Activated CD8-positive, alpha-beta T cell treated with anti-CD3 and anti-CD28 coated beads for 36 hours (primary cell): ENCODE data around the gene NMUR2. TPM values are rescaled to one million over a fixed set of nuclear protein-coding genes. Genes with fewer than 3 reads are reported as not detected.

Experiments
- ATAC-seq: fragments of 200-7000 bp; cut with Tn5 transposase; one replicate; pipeline ENCODE4 v1.10.0; 2021; ENCODE audit warnings: mild to moderate bottlenecking, moderate library complexity
- CTCF ChIA-PET: fragments of 350-600 bp; sonication (Branson Sonifier 250); formaldehyde crosslinking; loops from one replicate; lab custom pipeline; 2021; ENCODE audit warnings: antibody characterized with exemption; lab: Charles Lee
- POLR2A ChIA-PET: fragments of 350-600 bp; sonication (Branson Sonifier 250); formaldehyde crosslinking; loops from one replicate; lab custom pipeline; 2021; ENCODE audit warnings: antibody characterized with exemption; lab: Charles Lee
- DNase-seq: peaks from one replicate; pipeline ENCODE4 v3.0.0-alpha.2; 2020
- H3K27ac Mint-ChIP-seq: one replicate; pipeline ENCODE4 v1.8.0; 2021; ENCODE audit warnings: mild to moderate bottlenecking, mixed read lengths
- H3K27me3 Mint-ChIP-seq: one replicate; pipeline ENCODE4 v1.8.0; 2021; ENCODE audit warnings: mixed read lengths
- H3K36me3 Mint-ChIP-seq: one replicate; pipeline ENCODE4 v1.8.0; 2021; ENCODE audit warnings: low read depth, mixed read lengths
- H3K4me1 Mint-ChIP-seq: one replicate; pipeline ENCODE4 v1.8.0; 2021; ENCODE audit warnings: low read depth, mixed read lengths
- H3K4me3 Mint-ChIP-seq: one replicate; pipeline ENCODE4 v1.8.0; 2021; ENCODE audit warnings: mild to moderate bottlenecking, moderate library complexity, mixed read lengths
- H3K9me3 Mint-ChIP-seq: one replicate; pipeline ENCODE4 v1.8.0; 2021; ENCODE audit warnings: mixed read lengths
- CTCF ChIP-seq: fragments of 200-600 bp; IDR thresholded peaks from one replicate; pipeline ENCODE4 v1.8.0; 2022; ENCODE audit warnings: antibody characterized with exemption, mild to moderate bottlenecking
- intact Hi-C: fragments of 100-400 bp; cut with micrococcal nuclease; formaldehyde crosslinking; loops from one replicate; pipeline ENCODE4 v1.10.0; 2022
- total RNA-seq, 2 experiments: library from RNA; stranded (reverse); gene quantifications; one replicate each; pipeline ENCODE4 v1.2.3, GENCODE V29; 2021

NMUR2 gene
- total RNA-seq, 2 experiments from 2014 or later: not detected

GRCh38 chr5:152425083-152425482 lies 20.0 kb upstream of the NMUR2 start:
- Mint-ChIP-seq H3K4me1 (no peaks in the 10 kb centered on the region), H3K4me3 (no peak overlapping the region), H3K9me3 (no peaks in the 10 kb centered on the region), H3K27ac (no peak overlapping the region), H3K27me3 (peaks cover 1% of the 10 kb centered on the region), H3K36me3 (no peaks in the 10 kb centered on the region)
- ATAC-seq: no peak
- no peak for DNase-seq
- CTCF ChIA-PET: no interaction called here
- POLR2A ChIA-PET: no interaction called here
- intact Hi-C loops: no loop called here
- TF ChIP-seq CTCF: no peak

- Mint-ChIP-seq H3K27me3 (peaks cover 1% of the 10 kb centered on the region), H3K36me3 (no peaks in the 10 kb centered on the region), H3K27ac (no peak overlapping the region), H3K4me3 (no peak overlapping the region), H3K9me3 (no peaks in the 10 kb centered on the region), H3K4me1 (no peaks in the 10 kb centered on the region)
- TF ChIP-seq CTCF: no peak
- DNase-seq (no peak), ATAC-seq (no peak)
- ChIA-PET POLR2A (no interaction called here), CTCF (no interaction called here)
- intact Hi-C loops: no loop called here
These were observed 19.4 kb upstream of the NMUR2 start for GRCh38 chr5:152424501-152424900.

- CTCF ChIA-PET: no interaction called here
- no peaks in the 10 kb centered on the region for H3K27me3 Mint-ChIP-seq
- DNase-seq (no peak), ATAC-seq (no peak)
- intact Hi-C loops: no loop called here
- H3K36me3 Mint-ChIP-seq: no peaks in the 10 kb centered on the region
- H3K4me1 Mint-ChIP-seq: no peaks in the 10 kb centered on the region
- POLR2A ChIA-PET: interaction anchor here (0.8 kb wide), 1 partner anchor 1100 kb away, joined by 3 read pairs; no protein-coding TSS in a partner anchor
- no peaks in the 10 kb centered on the region for H3K9me3 Mint-ChIP-seq
- no peak for TF ChIP-seq CTCF
- no peak overlapping the region for H3K4me3 Mint-ChIP-seq
- no peak overlapping the region for H3K27ac Mint-ChIP-seq
These were observed 17.0 kb upstream of the NMUR2 start for GRCh38 chr5:152422081-152422480.

GRCh38 chr5:152412129-152412528 lies 7.0 kb upstream of the NMUR2 start:
- peaks cover 4% of the 10 kb centered on the region for H3K9me3 Mint-ChIP-seq
- ChIA-PET POLR2A (no interaction called here), CTCF (no interaction called here)
- intact Hi-C loops: no loop called here
- H3K36me3 Mint-ChIP-seq: no peaks in the 10 kb centered on the region
- DNase-seq: no peak
- no peak for TF ChIP-seq CTCF
- H3K27ac Mint-ChIP-seq: no peak overlapping the region
- ATAC-seq: no peak
- H3K27me3 Mint-ChIP-seq: peaks cover 6% of the 10 kb centered on the region
- no peak overlapping the region for H3K4me3 Mint-ChIP-seq
- H3K4me1 Mint-ChIP-seq: no peaks in the 10 kb centered on the region

- no peak overlapping the region for H3K27ac Mint-ChIP-seq
- TF ChIP-seq CTCF: no peak
- H3K36me3 Mint-ChIP-seq: no peaks in the 10 kb centered on the region
- no peaks in the 10 kb centered on the region for H3K4me1 Mint-ChIP-seq
- POLR2A ChIA-PET: no interaction called here
- H3K27me3 Mint-ChIP-seq: peaks cover 4% of the 10 kb centered on the region
- H3K4me3 Mint-ChIP-seq: no peak overlapping the region
- intact Hi-C loops: no loop called here
- ATAC-seq (no peak), DNase-seq (no peak)
- peaks cover 1% of the 10 kb centered on the region for H3K9me3 Mint-ChIP-seq
- CTCF ChIA-PET: no interaction called here
These were observed 1.0 kb upstream of the NMUR2 start for GRCh38 chr5:152406082-152406481.
